ENCODE results near the gene ASB11.
A peak's percentile ranks its signal among the peaks of the same experiment; 100 is the strongest.

ASB11 gene

DNA sequence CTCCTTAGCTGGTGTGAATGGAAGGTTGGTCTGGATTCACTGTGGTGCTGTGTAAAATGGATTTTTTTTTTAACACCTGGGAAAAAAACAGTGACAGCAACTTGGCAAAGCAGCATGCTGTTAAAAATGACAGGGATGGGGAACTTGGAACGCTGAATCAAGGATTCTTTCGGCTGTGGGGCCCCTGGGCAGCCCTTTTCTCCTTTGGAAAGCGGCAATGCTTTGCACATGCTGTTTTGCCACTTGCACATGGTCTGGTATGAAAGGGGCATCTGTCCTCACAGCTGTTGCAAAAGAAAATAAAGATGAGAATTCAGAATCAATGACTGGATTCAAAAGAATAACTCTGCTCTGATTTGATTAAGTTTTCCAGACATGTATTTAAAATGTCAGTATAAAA is 30.5 kb upstream of the ASB11 start:
- no peak overlapping the region for H3K4me3 ChIP-seq (ENCODE audit: low read depth, low read length)
- TF ChIP-seq, protein P1, sequence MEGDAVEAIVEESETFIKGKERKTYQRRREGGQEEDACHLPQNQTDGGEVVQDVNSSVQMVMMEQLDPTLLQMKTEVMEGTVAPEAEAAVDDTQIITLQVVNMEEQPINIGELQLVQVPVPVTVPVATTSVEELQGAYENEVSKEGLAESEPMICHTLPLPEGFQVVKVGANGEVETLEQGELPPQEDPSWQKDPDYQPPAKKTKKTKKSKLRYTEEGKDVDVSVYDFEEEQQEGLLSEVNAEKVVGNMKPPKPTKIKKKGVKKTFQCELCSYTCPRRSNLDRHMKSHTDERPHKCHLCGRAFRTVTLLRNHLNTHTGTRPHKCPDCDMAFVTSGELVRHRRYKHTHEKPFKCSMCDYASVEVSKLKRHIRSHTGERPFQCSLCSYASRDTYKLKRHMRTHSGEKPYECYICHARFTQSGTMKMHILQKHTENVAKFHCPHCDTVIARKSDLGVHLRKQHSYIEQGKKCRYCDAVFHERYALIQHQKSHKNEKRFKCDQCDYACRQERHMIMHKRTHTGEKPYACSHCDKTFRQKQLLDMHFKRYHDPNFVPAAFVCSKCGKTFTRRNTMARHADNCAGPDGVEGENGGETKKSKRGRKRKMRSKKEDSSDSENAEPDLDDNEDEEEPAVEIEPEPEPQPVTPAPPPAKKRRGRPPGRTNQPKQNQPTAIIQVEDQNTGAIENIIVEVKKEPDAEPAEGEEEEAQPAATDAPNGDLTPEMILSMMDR (IDR thresholded peaks at IDR 0.05; ENCODE audit: control insufficient read depth, extremely low read depth, insufficient read depth), result no peak
- no peak for DNase-seq (ENCODE audit: low read depth)

- DNase-seq (ENCODE audit: low read depth), result no peak
- TF ChIP-seq, protein P1 (IDR thresholded peaks at IDR 0.05; ENCODE audit: control insufficient read depth, extremely low read depth, insufficient read depth), result no peak
- no peak overlapping the region for H3K4me3 ChIP-seq (ENCODE audit: low read depth, low read length)
Observed at GRCh38 chrX:15344106-15344505, 28.7 kb upstream of the ASB11 start.

DNA sequence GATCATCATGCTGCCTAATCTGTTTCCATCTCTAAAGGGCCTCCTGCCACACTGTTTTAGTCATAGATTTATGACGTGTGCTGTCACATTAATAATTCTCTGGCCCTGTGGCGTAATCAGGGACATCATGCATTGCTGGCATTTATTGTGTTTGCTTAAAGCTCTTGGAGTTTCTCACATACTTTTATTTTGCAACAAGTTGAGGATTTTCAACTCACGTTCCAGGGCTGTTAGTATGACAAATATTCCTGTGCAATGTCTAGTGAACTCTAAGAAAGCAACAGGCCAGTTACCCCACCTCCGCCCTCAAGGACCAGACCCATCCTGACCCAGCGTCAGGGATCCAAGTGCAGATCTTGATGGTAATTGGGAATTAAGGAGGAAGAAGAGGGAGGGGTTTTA is 27.6 kb upstream of the ASB11 start:
- DNase-seq (ENCODE audit: low read depth), result no peak
- TF ChIP-seq, protein P1 (IDR thresholded peaks at IDR 0.05; ENCODE audit: control insufficient read depth, extremely low read depth, insufficient read depth), result no peak
- H3K4me3 ChIP-seq (ENCODE audit: low read depth, low read length), result no peak overlapping the region

DNA sequence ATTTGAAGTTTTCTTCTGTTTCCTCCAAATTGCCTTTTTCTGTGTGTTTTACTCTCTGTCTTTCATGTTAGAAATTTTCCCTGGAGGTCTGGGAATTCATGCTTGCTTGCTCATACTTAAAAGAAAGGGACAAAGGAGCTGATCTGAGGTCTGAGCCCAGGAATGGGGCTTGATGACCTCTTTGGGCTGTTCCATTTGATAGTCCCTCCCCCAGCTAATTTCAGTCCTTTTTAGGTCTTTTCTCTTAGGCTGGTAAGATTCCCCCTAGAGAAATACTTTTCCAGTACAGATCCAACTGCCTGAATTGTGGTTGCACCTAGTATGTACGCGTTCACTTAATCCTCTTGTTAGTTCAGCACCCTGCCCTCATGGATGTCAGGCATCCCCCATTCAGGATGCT is 25.4 kb upstream of the ASB11 start:
- TF ChIP-seq, protein P1 (IDR thresholded peaks at IDR 0.05; ENCODE audit: control insufficient read depth, extremely low read depth, insufficient read depth), result no peak
- DNase-seq (ENCODE audit: low read depth), result no peak
- H3K4me3 ChIP-seq (ENCODE audit: low read depth, low read length), result no peak overlapping the region

DNA sequence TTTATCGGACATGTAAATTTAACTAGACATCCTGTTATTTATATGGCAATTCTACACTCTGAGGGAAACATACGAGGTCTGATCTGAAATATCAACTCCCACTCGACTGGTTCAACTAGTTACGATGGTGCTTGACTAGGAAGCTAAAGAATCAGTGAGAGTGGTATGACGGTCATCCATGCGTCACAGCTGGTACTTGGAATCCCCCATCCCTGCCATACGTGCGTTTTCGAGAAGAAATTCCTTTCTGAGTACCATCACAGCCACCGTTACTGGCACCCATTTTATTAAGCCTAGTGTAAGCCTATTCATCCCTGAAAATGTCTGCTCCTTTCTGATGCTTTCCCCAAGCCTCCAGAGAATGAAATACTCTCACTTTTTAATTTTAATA is 20.6 kb upstream of the ASB11 start:
- DNase-seq (ENCODE audit: low read depth), result peak; percentile 42
- TF ChIP-seq, protein P1 (IDR thresholded peaks at IDR 0.05; ENCODE audit: control insufficient read depth, extremely low read depth, insufficient read depth), result no peak

GRCh38 chrX:15335135-15336022 is 19.9 kb upstream of the ASB11 start, which contains the start of gene PIGA:
Gene PIGA (minus strand): TSS chrX:15335523. CDS start chrX:15331930, 3,593 bp downstream.
- H3K4me3 ChIP-seq (ENCODE audit: low read depth, low read length), result peak within 1 kb of the TSS; percentile 80
- TF ChIP-seq, protein P1 (IDR thresholded peaks at IDR 0.05; ENCODE audit: control insufficient read depth, extremely low read depth, insufficient read depth), result no peak
- peak; percentile 91 for DNase-seq (ENCODE audit: low read depth)

More for the DNA sequence above, 20.6 kb upstream of the ASB11 start:
- peak overlapping the region; percentile 80 for H3K4me3 ChIP-seq (ENCODE audit: low read depth, low read length)
